HL-60 (cell line): Measurements from ENCODE around the gene XPR1.
"Not testable (repeated sequence)": the region's sequence is repeated elsewhere in the genome, so short reads cannot be mapped to it uniquely, and the experiment has no call there.

Experiments
- POLR2AphosphoS5 ChIP-seq: IDR thresholded peaks from 2 replicates; pipeline ENCODE4 v1.6.1; 2012; ENCODE audit warnings: low read depth
- REST ChIP-seq: IDR thresholded peaks from 2 replicates; pipeline ENCODE4 v1.6.1; 2012; ENCODE audit warnings: low read depth; ENCODE audit not compliant: insufficient replicate concordance
- TF ChIP-seq, protein P1 (sequence below): IDR thresholded peaks from one replicate; pipeline ENCODE4 v1.5.1; 2011; ENCODE audit warnings: low read length, control low read depth, inconsistent platforms; ENCODE audit not compliant: insufficient read depth

DNA sequence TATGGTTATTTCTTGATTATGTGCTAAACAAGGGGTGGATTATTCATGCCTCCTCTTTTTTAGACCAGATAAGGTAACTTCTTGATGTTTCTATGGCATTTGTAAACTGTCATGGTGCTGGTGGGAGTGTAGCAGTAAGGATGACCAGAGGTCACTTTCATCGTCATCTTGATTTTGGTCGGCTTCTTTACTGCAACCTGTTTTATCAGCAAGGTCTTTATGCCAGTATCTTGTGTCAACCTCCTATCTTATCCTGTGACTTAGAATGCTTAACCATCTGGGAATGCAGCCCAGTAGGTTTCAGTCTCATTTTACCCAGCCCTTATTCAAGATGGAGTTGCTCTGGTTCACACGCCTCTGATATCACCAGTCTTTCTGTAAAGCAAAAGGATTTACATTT, 95.9 kb downstream of the XPR1 start:
- TF ChIP-seq, protein P1, sequence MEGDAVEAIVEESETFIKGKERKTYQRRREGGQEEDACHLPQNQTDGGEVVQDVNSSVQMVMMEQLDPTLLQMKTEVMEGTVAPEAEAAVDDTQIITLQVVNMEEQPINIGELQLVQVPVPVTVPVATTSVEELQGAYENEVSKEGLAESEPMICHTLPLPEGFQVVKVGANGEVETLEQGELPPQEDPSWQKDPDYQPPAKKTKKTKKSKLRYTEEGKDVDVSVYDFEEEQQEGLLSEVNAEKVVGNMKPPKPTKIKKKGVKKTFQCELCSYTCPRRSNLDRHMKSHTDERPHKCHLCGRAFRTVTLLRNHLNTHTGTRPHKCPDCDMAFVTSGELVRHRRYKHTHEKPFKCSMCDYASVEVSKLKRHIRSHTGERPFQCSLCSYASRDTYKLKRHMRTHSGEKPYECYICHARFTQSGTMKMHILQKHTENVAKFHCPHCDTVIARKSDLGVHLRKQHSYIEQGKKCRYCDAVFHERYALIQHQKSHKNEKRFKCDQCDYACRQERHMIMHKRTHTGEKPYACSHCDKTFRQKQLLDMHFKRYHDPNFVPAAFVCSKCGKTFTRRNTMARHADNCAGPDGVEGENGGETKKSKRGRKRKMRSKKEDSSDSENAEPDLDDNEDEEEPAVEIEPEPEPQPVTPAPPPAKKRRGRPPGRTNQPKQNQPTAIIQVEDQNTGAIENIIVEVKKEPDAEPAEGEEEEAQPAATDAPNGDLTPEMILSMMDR = not testable (repeated sequence)
- not testable (repeated sequence) for TF ChIP-seq REST, POLR2AphosphoS5
